ENCODE measurements around the gene HDAC10.

- TF ChIP-seq, protein P1, sequence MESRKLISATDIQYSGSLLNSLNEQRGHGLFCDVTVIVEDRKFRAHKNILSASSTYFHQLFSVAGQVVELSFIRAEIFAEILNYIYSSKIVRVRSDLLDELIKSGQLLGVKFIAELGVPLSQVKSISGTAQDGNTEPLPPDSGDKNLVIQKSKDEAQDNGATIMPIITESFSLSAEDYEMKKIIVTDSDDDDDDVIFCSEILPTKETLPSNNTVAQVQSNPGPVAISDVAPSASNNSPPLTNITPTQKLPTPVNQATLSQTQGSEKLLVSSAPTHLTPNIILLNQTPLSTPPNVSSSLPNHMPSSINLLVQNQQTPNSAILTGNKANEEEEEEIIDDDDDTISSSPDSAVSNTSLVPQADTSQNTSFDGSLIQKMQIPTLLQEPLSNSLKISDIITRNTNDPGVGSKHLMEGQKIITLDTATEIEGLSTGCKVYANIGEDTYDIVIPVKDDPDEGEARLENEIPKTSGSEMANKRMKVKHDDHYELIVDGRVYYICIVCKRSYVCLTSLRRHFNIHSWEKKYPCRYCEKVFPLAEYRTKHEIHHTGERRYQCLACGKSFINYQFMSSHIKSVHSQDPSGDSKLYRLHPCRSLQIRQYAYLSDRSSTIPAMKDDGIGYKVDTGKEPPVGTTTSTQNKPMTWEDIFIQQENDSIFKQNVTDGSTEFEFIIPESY (IDR thresholded peaks at IDR 0.05), result no peak
- TF ChIP-seq IRF3 (IDR thresholded peaks at IDR 0.05) (no peak), NFIC (IDR thresholded peaks at IDR 0.05; ENCODE audit: low read depth, low read length) (no peak), BCL11A (IDR thresholded peaks at IDR 0.05; ENCODE audit: low read depth, low read length) (no peak), SUZ12 (IDR thresholded peaks at IDR 0.05; ENCODE audit: unreplicated experiment) (no peak), POLR2AphosphoS5 (IDR thresholded peaks at IDR 0.05; ENCODE audit: low read length) (no peak), KDM1A (IDR thresholded peaks at IDR 0.05; ENCODE audit: borderline replicate concordance) (no peak)
- TF ChIP-seq, protein P2, sequence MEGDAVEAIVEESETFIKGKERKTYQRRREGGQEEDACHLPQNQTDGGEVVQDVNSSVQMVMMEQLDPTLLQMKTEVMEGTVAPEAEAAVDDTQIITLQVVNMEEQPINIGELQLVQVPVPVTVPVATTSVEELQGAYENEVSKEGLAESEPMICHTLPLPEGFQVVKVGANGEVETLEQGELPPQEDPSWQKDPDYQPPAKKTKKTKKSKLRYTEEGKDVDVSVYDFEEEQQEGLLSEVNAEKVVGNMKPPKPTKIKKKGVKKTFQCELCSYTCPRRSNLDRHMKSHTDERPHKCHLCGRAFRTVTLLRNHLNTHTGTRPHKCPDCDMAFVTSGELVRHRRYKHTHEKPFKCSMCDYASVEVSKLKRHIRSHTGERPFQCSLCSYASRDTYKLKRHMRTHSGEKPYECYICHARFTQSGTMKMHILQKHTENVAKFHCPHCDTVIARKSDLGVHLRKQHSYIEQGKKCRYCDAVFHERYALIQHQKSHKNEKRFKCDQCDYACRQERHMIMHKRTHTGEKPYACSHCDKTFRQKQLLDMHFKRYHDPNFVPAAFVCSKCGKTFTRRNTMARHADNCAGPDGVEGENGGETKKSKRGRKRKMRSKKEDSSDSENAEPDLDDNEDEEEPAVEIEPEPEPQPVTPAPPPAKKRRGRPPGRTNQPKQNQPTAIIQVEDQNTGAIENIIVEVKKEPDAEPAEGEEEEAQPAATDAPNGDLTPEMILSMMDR (IDR thresholded peaks at IDR 0.05 in 2 of 3, conservative IDR thresholded peaks at IDR 0.05 in 1 of 3; ENCODE audit: control insufficient read depth in 2 of 3, extremely low read depth in 1 of 3, insufficient read depth in 1 of 3, low read depth in 3 of 3, low read length in 3 of 3), result no peak
These were observed 13.2 kb upstream of the HDAC10 start for GRCh38 chr22:50264104-50264745.

Data from GM12878 (cell line).